ENCODE data around the gene GALP.

Gene GALP

GRCh38 chr19:56132316-56132822 lies 43.4 kb upstream of the GALP start:
- TF ChIP-seq EZH2phosphoT487 (IDR thresholded peaks at IDR 0.05; ENCODE audit: borderline replicate concordance) (no peak), CTCF (conservative IDR thresholded peaks at IDR 0.05; ENCODE audit: low read length) (no peak)
- no peaks in the 10 kb centered on the region for H3F3A ChIP-seq (ENCODE audit: low read depth)
- H2AFZ ChIP-seq (ENCODE audit: low read length): no peak overlapping the region
- H3K9me3 ChIP-seq (ENCODE audit: insufficient read depth, low read depth, low read length): no peaks in the 10 kb centered on the region
- no peaks in the 10 kb centered on the region for H3K9me2 ChIP-seq (replicated peaks; ENCODE audit: low read depth, low read length)
- no peaks in the 10 kb centered on the region for H3K27me3 ChIP-seq (ENCODE audit: insufficient read depth, low read length, poor library complexity, severe bottlenecking)
- no peaks in the 10 kb centered on the region for H3K79me2 ChIP-seq (ENCODE audit: insufficient read depth, low read length)
- no peaks in the 10 kb centered on the region for H3K36me3 ChIP-seq (ENCODE audit: insufficient read depth, low read length)
- H3K4me1 ChIP-seq (ENCODE audit: insufficient read depth, low read length, poor library complexity, severe bottlenecking): no peaks in the 10 kb centered on the region
- H4K20me1 ChIP-seq (ENCODE audit: insufficient read depth, low read length, poor library complexity, severe bottlenecking): no peaks in the 10 kb centered on the region
- no peak overlapping the region for H3K9ac ChIP-seq (ENCODE audit: low read depth, low read length, poor library complexity, severe bottlenecking)
- no peak overlapping the region for H3K4me2 ChIP-seq (ENCODE audit: low read depth, low read length, poor library complexity, severe bottlenecking)
- H3K4me3 ChIP-seq (ENCODE audit: low read length, poor library complexity, severe bottlenecking): no peak overlapping the region

GRCh38 chr19:56133858-56134653 lies 41.8 kb upstream of the GALP start:
- no peaks in the 10 kb centered on the region for H3K4me1 ChIP-seq (ENCODE audit: insufficient read depth, low read length, poor library complexity, severe bottlenecking)
- no peak overlapping the region for H2AFZ ChIP-seq (ENCODE audit: low read length)

GRCh38 chr19:56134654-56134921 lies 41.2 kb upstream of the GALP start:
- no peaks in the 10 kb centered on the region for H3K9me2 ChIP-seq (replicated peaks; ENCODE audit: low read depth, low read length)
- H4K20me1 ChIP-seq (ENCODE audit: insufficient read depth, low read length, poor library complexity, severe bottlenecking): no peaks in the 10 kb centered on the region
- H3K36me3 ChIP-seq (ENCODE audit: insufficient read depth, low read length): no peaks in the 10 kb centered on the region
- TF ChIP-seq CTCF (conservative IDR thresholded peaks at IDR 0.05; ENCODE audit: low read length) (no peak), EZH2phosphoT487 (IDR thresholded peaks at IDR 0.05; ENCODE audit: borderline replicate concordance) (no peak)
- H3K4me3 ChIP-seq (ENCODE audit: low read length, poor library complexity, severe bottlenecking): no peak overlapping the region
- no peaks in the 10 kb centered on the region for H3K79me2 ChIP-seq (ENCODE audit: insufficient read depth, low read length)
- H2AFZ ChIP-seq (ENCODE audit: low read length): no peak overlapping the region
- no peak overlapping the region for H3K4me2 ChIP-seq (ENCODE audit: low read depth, low read length, poor library complexity, severe bottlenecking)
- H3K9me3 ChIP-seq (ENCODE audit: insufficient read depth, low read depth, low read length): no peaks in the 10 kb centered on the region
- H3F3A ChIP-seq (ENCODE audit: low read depth): no peaks in the 10 kb centered on the region
- no peaks in the 10 kb centered on the region for H3K4me1 ChIP-seq (ENCODE audit: insufficient read depth, low read length, poor library complexity, severe bottlenecking)
- no peak overlapping the region for H3K9ac ChIP-seq (ENCODE audit: low read depth, low read length, poor library complexity, severe bottlenecking)
- H3K27me3 ChIP-seq (ENCODE audit: insufficient read depth, low read length, poor library complexity, severe bottlenecking): no peaks in the 10 kb centered on the region

More at GRCh38 chr19:56133858-56134653, 41.8 kb upstream of the GALP start:
- H3K27me3 ChIP-seq (ENCODE audit: insufficient read depth, low read length, poor library complexity, severe bottlenecking): no peaks in the 10 kb centered on the region
- H3K4me3 ChIP-seq (ENCODE audit: low read length, poor library complexity, severe bottlenecking): no peak overlapping the region
- H3K9me2 ChIP-seq (replicated peaks; ENCODE audit: low read depth, low read length): no peaks in the 10 kb centered on the region
- H4K20me1 ChIP-seq (ENCODE audit: insufficient read depth, low read length, poor library complexity, severe bottlenecking): no peaks in the 10 kb centered on the region
- H3F3A ChIP-seq (ENCODE audit: low read depth): no peaks in the 10 kb centered on the region
- H3K9me3 ChIP-seq (ENCODE audit: insufficient read depth, low read depth, low read length): no peaks in the 10 kb centered on the region
- H3K36me3 ChIP-seq (ENCODE audit: insufficient read depth, low read length): no peaks in the 10 kb centered on the region
- no peak overlapping the region for H3K9ac ChIP-seq (ENCODE audit: low read depth, low read length, poor library complexity, severe bottlenecking)
- no peaks in the 10 kb centered on the region for H3K79me2 ChIP-seq (ENCODE audit: insufficient read depth, low read length)
- no peak for TF ChIP-seq EZH2phosphoT487 (IDR thresholded peaks at IDR 0.05; ENCODE audit: borderline replicate concordance)
- no peak for TF ChIP-seq CTCF (conservative IDR thresholded peaks at IDR 0.05; ENCODE audit: low read length)
- no peak overlapping the region for H3K4me2 ChIP-seq (ENCODE audit: low read depth, low read length, poor library complexity, severe bottlenecking)

Measured in Loucy (cell line).